Common myeloid progenitor, CD34-positive (primary cell): ENCODE data around the gene ADGRD2.

ENCODE experiments used
- CTCF ChIA-PET: fragments of 350-600 bp; sonication (Branson Sonifier 250); formaldehyde crosslinking; loops from one replicate; lab custom pipeline; 2021; ENCODE audit warnings: antibody characterized with exemption; lab: Charles Lee
- POLR2A ChIA-PET: fragments of 350-600 bp; sonication (Branson Sonifier 250); formaldehyde crosslinking; loops from one replicate; lab custom pipeline; 2021; ENCODE audit warnings: antibody characterized with exemption; lab: Charles Lee
- DNase-seq, 3 donors: peaks; one replicate each; pipeline versions ENCODE4 v3.0.0 to v3.0.0-alpha.2; 2013
- H3K27ac ChIP-seq, 2 experiments: 1 replicate in 1 of 2; 2 replicates in 1 of 2; pipeline ENCODE4 v1.7.0; 2013; ENCODE audit warnings: inconsistent platforms in 2 of 2, low read length in 2 of 2, mild to moderate bottlenecking in 2 of 2, low read depth in 1 of 2, moderate library complexity in 1 of 2; ENCODE audit not compliant: severe bottlenecking in 2 of 2, insufficient read depth in 1 of 2, poor library complexity in 1 of 2
- H3K27me3 ChIP-seq, 5 experiments: replicated peaks in 2 of 5; 1 replicate in 3 of 5; 2 replicates in 2 of 5; pipeline versions ENCODE4 v1.6.1 to v1.7.0; 2013; ENCODE audit warnings: low read length in 4 of 5, mild to moderate bottlenecking in 2 of 5, moderate library complexity in 2 of 5, inconsistent platforms in 1 of 5; ENCODE audit not compliant: insufficient read depth in 5 of 5, control insufficient read depth in 4 of 5
- H3K36me3 ChIP-seq, 4 experiments: 1 replicate in 2 of 4; 2 replicates in 2 of 4; pipeline versions ENCODE4 v1.6.1 to v1.7.0; 2013; ENCODE audit warnings: low read length in 3 of 4, control low read depth in 1 of 4, mild to moderate bottlenecking in 1 of 4; ENCODE audit not compliant: control insufficient read depth in 4 of 4, insufficient read depth in 4 of 4
- H3K4me1 ChIP-seq, 4 experiments: 1 replicate in 3 of 4; 2 replicates in 1 of 4; pipeline versions ENCODE4 v1.6.1 to v1.7.1; 2013; ENCODE audit warnings: low read length in 3 of 4, mild to moderate bottlenecking in 3 of 4, control low read depth in 1 of 4, inconsistent platforms in 1 of 4, moderate library complexity in 1 of 4; ENCODE audit not compliant: control insufficient read depth in 4 of 4, insufficient read depth in 4 of 4; ENCODE audit errors: control extremely low read depth in 1 of 4
- H3K4me3 ChIP-seq, 7 experiments: 1 replicate in 4 of 7; 2 replicates in 3 of 7; pipeline versions ENCODE4 v1.5.1 to v1.7.0; 2013; ENCODE audit warnings: mild to moderate bottlenecking in 7 of 7, low read length in 6 of 7, moderate library complexity in 6 of 7, inconsistent platforms in 2 of 7, low read depth in 2 of 7, control low read depth in 1 of 7; ENCODE audit not compliant: insufficient read depth in 4 of 7, control insufficient read depth in 1 of 7; ENCODE audit errors: extremely low read depth in 1 of 7
- H3K9me3 ChIP-seq, 5 experiments: 1 replicate in 4 of 5; 2 replicates in 1 of 5; pipeline versions ENCODE4 v1.6.1 to v1.7.1; 2013; ENCODE audit warnings: low read length in 4 of 5, mild to moderate bottlenecking in 2 of 5, inconsistent platforms in 1 of 5, low read depth in 1 of 5, moderate library complexity in 1 of 5; ENCODE audit not compliant: control insufficient read depth in 4 of 5, insufficient read depth in 2 of 5; ENCODE audit errors: control extremely low read depth in 1 of 5
- WGBS: methylation state at CpG from one replicate; pipeline ENCODE4 v1.1.5; 2013; ENCODE audit not compliant: insufficient coverage; 5-methylcytosine and 5-hydroxymethylcytosine counted together

Gene ADGRD2

GRCh38 chr9:124449381-124450151, 685 bp upstream of the ADGRD2 start:
- Histone ChIP-seq H3K9me3 (peaks cover 0 to 4% (median 2%) of the 10 kb centered on the region in 5 experiments), H3K4me1 (peaks cover 0 to 20% (median 10%) of the 10 kb centered on the region in 4 experiments), H3K4me3 (no peak overlapping the region), H3K36me3 (no peaks in the 10 kb centered on the region), H3K27me3 (peaks cover 0 to 46% (median 19%) of the 10 kb centered on the region in 5 experiments), H3K27ac (no peak overlapping the region)
- ChIA-PET CTCF (interaction anchor here (0.6 to 8.8 kb wide), 3 partner anchors 14 to 39 kb away, joined by 4 to 51 read pairs (median 7); partner anchors contain the start of gene PSMB7), POLR2A (interaction anchor here (0.7 kb wide), 1 partner anchor 995 kb away, joined by 3 read pairs; no protein-coding TSS in a partner anchor)
- no peak for DNase-seq
- WGBS = 95% methylated on average over 12 of the region's 13 CpGs

DNA sequence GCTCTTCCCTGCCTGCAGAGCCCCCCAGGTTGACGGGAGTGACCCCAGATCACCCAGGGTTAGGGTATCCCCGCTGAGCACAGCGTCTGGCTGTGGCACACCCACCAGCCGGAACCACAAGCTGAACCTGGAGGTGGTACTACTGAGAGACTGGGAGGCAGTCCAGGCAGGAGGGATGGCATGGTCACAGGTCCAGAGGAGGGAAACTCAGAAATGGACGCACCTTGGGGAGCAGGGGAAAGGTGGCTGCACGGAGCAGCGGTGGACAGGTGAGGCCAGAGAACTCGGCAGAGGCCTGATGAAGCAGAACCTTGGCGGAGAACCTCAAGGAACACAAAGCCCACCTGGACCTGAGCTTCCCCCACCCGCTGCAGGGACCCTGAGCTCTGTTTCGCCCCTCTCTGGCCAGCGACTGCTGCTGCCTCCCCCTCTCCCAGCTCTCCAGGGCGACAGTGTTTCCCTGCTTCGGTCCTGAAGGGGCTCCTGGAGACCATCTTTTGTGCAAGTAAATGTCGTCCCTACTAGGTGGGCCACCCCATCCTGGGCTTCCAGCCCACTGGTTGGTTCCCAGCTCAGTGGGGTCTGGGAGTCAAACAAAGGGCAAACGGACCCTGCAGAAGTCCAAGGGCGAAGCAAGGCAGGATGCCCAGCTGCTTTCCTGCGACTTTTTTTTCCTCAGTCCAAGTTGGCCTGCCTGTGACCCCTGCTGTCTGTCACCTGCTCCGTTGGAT, 845 bp downstream of the ADGRD2 start:
- POLR2A ChIA-PET = no interaction called here

GRCh38 chr9:124452326-124452725, 2.1 kb downstream of the ADGRD2 start:
- no peak for DNase-seq
- no peaks in the 10 kb centered on the region for H3K36me3 ChIP-seq
- peaks cover 0 to 20% (median 10%) of the 10 kb centered on the region in 4 experiments for H3K4me1 ChIP-seq
- no peak overlapping the region for H3K27ac ChIP-seq
- ChIA-PET CTCF (interaction anchor here (1.0 kb wide), 1 partner anchor 63 kb away, joined by 3 read pairs; no protein-coding TSS in a partner anchor), POLR2A (no interaction called here)
- no peak overlapping the region for H3K4me3 ChIP-seq
- H3K27me3 ChIP-seq = peaks cover 0 to 49% (median 21%) of the 10 kb centered on the region in 5 experiments
- peaks cover 0 to 4% (median 2%) of the 10 kb centered on the region in 5 experiments for H3K9me3 ChIP-seq
- 91% methylated on average over 18 of the region's 19 CpGs for WGBS

More for the DNA sequence above, 845 bp downstream of the ADGRD2 start:
- Histone ChIP-seq H3K4me1 (peaks cover 0 to 20% (median 10%) of the 10 kb centered on the region in 4 experiments), H3K27ac (no peak overlapping the region), H3K36me3 (no peaks in the 10 kb centered on the region), H3K9me3 (peaks cover 0 to 4% (median 2%) of the 10 kb centered on the region in 5 experiments), H3K27me3 (peaks cover 0 to 49% (median 19%) of the 10 kb centered on the region in 5 experiments), H3K4me3 (peak overlapping the region in 5 of 7 experiments; percentile 8 to 56 (median 37))
- CTCF ChIA-PET = interaction anchor here (1.3 to 8.8 kb wide), 2 partner anchors 10 to 33 kb away, joined by 7 to 51 read pairs; partner anchors contain the start of gene PSMB7
- DNase-seq = no peak
- 50% methylated on average over 16 of the region's 19 CpGs for WGBS

DNA sequence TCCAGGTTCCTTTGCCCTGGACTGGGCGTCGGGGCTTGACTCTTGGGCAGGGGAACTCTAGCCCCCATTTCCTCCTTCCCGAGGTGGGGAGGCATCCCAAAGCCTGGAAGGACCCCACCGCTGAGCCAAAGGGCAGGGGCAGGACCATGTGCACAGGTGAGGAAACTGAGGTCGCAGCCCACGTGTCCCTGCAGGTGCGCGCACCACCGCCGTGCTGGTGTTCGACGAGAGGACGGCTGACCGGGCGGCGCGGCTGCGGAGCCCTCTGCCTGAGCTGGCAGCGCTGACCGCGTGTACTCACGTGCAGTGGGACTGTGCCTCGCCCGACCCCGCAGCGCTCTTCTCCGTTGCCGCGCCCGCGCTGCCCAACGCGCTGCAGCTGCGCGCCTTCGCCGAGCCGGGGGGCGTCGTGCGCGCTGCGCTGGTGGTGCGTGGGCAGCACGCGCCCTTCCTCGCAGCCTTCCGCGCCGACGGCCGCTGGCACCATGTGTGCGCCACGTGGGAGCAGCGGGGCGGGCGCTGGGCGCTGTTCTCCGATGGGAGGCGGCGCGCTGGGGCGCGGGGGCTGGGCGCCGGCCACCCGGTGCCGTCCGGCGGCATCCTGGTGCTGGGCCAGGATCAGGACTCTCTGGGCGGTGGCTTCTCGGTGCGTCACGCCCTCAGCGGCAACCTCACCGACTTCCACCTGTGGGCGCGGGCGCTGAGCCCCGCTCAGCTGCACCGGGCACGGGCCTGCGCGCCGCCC, 2.8 kb downstream of the ADGRD2 start:
- ChIA-PET POLR2A (no interaction called here), CTCF (interaction anchor here (1.0 to 1.6 kb wide), 2 partner anchors 10 to 62 kb away, joined by 3 to 4 read pairs; no protein-coding TSS in a partner anchor)
- Histone ChIP-seq H3K36me3 (no peaks in the 10 kb centered on the region), H3K4me1 (peaks cover 0 to 20% (median 10%) of the 10 kb centered on the region in 4 experiments), H3K4me3 (peak overlapping the region in 2 of 7 experiments; percentile 49 to 51), H3K27me3 (peaks cover 0 to 49% (median 21%) of the 10 kb centered on the region in 5 experiments), H3K9me3 (peaks cover 0 to 4% (median 2%) of the 10 kb centered on the region in 5 experiments), H3K27ac (no peak overlapping the region)
- whole genome bisulfite sequencing = 42% methylated on average over 85 of the region's 85 CpGs
- peak in 2 of 3 donors; percentile 31 to 47 for DNase-seq

GRCh38 chr9:124453586-124454191, 3.4 kb downstream of the ADGRD2 start:
- Histone ChIP-seq H3K4me3 (peak overlapping the region in 2 of 7 experiments; percentile 49 to 51), H3K4me1 (peaks cover 0 to 20% (median 10%) of the 10 kb centered on the region in 4 experiments), H3K36me3 (no peaks in the 10 kb centered on the region), H3K9me3 (peaks cover 0 to 4% (median 2%) of the 10 kb centered on the region in 5 experiments), H3K27ac (no peak overlapping the region), H3K27me3 (peaks cover 0 to 49% (median 21%) of the 10 kb centered on the region in 5 experiments)
- WGBS = 43% methylated on average over 26 of the region's 35 CpGs
- ChIA-PET CTCF (interaction anchor here (1.4 to 1.6 kb wide), 2 partner anchors 9 kb away, joined by 4 to 6 read pairs; no protein-coding TSS in a partner anchor), POLR2A (no interaction called here)
- peak in 2 of 3 donors; percentile 50 to 56 for DNase-seq

DNA sequence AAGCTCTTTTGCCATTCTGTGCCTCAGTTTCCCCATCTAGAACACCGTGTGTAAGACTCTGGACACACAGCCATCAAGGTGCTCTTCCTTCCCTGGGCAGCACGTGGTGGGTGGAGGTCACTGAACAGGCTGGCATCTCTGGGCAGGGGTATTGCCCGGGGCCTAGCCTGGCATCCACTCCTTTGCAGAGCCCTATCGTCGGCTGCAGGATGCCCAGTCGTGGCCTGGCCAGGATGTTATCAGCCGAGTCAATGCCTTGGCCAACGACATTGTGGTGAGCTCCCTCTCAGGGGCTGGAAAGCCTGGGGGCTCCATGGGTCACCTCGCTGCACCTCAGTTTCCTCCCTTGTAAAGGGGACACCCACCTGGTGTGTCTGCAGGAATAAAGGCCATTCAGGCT, 4.0 kb downstream of the ADGRD2 start:
- ChIA-PET CTCF (interaction anchor here (1.4 to 1.7 kb wide), 3 partner anchors 8 to 35 kb away, joined by 4 to 6 read pairs (median 4); no protein-coding TSS in a partner anchor), POLR2A (no interaction called here)
- Histone ChIP-seq H3K4me1 (peaks cover 0 to 20% (median 10%) of the 10 kb centered on the region in 4 experiments), H3K36me3 (no peaks in the 10 kb centered on the region), H3K27ac (no peak overlapping the region), H3K9me3 (peaks cover 0 to 4% (median 2%) of the 10 kb centered on the region in 5 experiments), H3K27me3 (peaks cover 0 to 49% (median 20%) of the 10 kb centered on the region in 5 experiments), H3K4me3 (no peak overlapping the region)
- 86% methylated on average over 9 of the region's 9 CpGs for WGBS
- no peak for DNase-seq
